ENCODE measurements around the gene ATP1B2.

DNA sequence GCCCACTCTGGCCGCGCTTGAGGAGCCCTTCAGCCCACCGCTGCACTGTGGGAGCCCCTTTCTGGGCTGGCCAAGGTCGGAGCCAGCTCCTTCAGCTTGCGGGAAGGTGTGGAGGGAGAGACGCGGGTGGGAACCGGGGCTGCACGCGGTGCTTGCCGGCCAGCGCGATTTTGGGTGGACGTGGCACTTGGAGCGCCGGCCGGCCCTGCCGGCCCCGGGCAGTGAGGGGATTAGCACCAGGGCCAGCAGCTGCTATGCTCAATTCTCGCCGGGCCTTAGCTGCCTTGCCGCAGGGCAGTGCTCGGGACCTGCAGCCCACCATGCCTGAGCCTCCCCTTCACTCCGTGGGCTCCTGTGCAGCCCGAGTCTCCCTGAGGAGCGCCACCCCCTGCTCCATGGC lies 9.9 kb upstream of the ATP1B2 start:
- TF ChIP-seq, protein P1, sequence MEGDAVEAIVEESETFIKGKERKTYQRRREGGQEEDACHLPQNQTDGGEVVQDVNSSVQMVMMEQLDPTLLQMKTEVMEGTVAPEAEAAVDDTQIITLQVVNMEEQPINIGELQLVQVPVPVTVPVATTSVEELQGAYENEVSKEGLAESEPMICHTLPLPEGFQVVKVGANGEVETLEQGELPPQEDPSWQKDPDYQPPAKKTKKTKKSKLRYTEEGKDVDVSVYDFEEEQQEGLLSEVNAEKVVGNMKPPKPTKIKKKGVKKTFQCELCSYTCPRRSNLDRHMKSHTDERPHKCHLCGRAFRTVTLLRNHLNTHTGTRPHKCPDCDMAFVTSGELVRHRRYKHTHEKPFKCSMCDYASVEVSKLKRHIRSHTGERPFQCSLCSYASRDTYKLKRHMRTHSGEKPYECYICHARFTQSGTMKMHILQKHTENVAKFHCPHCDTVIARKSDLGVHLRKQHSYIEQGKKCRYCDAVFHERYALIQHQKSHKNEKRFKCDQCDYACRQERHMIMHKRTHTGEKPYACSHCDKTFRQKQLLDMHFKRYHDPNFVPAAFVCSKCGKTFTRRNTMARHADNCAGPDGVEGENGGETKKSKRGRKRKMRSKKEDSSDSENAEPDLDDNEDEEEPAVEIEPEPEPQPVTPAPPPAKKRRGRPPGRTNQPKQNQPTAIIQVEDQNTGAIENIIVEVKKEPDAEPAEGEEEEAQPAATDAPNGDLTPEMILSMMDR (IDR thresholded peaks at IDR 0.05; ENCODE audit: borderline replicate concordance, extremely low read depth, low read length, poor library complexity, severe bottlenecking) = no peak
- no peak for TF ChIP-seq EZH2 (IDR thresholded peaks at IDR 0.05; ENCODE audit: borderline replicate concordance, low read depth, low read length, severe bottlenecking)
